CD4-positive, alpha-beta T cell treated with Interleukin-10 for 1 hour (primary cell): ENCODE results near the gene THSD7A.

ENCODE experiments used
- DNase-seq: peaks from one replicate; pipeline ENCODE4 v3.0.0-alpha.2; 2020

THSD7A gene

DNA sequence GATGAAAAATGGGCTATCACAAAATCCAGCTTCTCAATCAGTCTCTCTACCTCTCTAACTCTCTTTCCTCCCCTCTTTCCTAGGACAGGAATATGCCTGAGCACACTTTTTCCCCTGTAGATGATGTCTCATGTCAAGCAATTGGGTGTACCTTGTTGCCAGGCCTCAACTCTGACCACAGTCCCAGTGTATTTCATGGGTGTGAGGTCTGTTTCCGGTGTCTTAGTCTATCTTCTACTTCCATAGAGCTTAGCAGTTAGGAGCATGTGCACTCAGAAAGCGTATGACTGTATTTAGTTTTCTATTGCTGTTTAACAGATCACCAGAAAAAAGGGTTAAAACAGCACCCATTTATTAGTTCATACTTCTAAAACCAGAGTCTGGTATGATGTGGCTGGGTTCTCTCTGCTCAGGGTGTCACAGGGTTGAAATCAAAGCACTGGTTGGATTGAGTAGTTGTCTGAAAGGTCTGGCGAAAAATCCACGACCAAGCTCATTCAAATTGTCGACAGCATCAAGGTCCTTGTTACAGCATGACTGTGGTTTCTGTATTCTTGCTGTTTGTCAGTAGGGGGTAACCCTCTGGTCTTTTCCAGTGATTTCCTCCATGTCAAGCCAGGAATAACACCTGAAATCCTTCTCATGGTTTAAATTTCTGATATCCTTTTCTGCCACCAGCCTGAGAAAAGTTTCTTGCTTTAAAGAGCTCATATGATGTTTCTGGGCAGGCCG, 130.0 kb downstream of the THSD7A start:
- no peak for DNase-seq

DNA sequence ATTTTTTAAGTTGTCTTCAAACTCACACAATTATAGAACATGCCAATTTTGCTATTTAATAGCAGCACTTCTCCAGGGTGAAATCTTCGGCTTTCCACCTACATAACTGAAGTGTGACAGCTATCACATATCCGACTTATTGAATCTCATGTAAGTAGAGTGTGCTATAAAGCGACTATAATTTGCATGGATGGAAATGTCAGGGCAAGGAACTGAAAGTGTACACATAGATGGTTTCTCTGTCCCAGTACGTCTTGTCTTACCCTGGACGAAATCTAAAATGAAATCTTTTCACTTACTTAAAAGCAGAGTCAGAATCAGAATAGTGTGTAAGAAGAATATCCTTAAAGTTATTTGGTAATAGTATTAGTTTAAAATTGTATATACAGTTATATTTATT, 132.3 kb downstream of the THSD7A start:
- no peak for DNase-seq

DNA sequence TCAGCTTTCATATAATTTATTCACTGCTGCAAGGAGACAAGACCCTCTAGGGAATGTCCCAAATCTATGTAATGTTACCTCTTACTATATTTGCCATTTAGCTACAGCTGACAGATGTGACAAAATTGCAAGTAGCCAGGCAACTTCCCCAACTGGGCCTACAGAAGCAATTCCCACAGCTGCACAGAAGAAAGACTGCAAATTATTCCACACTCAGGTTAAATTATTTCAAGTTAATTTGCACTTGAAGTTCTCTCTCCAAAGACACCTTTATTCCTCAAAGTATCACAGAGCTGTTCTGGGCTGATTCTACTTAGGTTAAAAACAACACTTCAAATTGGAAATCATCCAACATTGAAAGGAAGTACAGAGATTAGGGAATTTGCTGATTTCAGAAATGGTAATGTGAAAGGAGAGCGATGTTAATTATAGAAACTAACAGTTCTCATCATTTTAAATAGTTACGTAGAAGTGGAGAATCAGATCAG, 133.6 kb downstream of the THSD7A start:
- no peak for DNase-seq

DNA sequence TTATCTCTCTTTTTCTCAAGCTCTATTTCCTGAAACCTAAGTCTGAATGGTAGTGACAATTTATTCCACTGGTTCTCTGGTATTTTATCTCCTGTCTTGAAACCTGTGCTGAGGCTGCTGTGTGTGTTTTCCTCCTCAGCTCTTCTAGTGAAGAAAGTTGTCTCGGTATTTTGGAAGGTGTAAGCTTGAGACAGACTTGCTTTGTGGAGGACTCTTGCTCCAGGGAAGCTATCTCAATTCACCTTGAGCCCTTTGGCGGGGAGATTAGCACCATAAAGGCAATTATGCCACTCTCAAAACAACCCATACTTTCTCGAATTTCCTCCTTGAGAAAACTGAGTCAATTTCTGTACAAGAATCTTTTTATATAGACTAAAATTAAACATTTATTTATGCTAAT, 141.6 kb downstream of the THSD7A start:
- DNase-seq, result no peak

DNA sequence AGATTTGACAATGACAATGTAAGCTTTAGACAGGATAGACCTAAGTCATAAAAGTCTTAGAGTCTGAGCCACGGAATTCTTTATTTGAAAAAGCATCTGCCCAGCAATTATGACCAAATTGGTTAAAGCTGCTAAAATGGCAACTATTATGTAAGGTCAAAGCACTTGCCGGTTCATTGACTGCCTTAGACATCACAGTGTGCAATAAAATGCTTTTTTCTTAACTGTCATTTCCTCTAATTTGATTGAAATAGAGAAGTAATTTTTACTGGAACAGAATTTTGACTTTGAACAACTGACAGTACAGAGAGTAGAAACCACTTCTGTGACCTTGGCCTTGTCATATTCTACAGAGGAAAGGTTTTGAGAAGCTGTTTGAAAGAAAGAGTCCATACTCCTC, 142.9 kb downstream of the THSD7A start:
- no peak for DNase-seq

DNA sequence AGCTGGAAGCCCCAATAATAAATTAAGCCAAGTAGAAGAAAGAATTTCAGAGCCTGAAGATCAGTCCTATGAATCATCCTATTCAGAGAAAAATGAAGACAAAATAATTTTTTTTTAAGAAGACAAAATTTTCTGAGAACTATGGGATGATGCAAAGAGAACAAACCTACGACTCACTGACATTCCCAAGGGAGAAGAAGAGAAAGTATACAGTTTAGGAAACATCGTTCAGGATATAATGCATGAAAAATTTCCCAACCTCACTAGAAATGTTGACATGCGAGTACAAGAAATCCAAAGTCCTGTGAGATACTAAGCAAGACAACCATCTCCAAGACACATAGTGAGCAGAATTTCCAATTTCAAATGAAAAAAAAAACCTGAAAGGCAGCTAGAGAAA, 150.5 kb downstream of the THSD7A start:
- DNase-seq, result no peak

DNA sequence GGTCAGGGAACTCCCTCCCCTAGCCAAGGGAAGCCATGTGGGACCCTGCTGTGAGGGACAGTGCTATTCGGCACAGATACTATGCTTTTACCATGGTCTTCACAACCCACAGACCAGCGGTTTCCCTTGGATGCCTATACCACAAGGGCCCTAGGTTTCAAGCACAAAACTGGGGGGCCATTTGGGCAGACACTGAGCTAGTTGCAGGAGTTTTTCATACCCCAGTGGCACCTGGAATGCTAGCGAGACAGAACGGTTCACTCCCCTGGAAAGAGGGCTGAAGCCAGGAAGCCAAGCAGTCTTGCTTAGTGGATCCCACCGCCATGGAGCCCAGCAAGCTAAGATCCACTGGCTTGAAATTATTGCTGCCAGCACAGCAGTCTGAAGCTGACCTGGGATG, 156.8 kb downstream of the THSD7A start:
- DNase-seq, result no peak

DNA sequence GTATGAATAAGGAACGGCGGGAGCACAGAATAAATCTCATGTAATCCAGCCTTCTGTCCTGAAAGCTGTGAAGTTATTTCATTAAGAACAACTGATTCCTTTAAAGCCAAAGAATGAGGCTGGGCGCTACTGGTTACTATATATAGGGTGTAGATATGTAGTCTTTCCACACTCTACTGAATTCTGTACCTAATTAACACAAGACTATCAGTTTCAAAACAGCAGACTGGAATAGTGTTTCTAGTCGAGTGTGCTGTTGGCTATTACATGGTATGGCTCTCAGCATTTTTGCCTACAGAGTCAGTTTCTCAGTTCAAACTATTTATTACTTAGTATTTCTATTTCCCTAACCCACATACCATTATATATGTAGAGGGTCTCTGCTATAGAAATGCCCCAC, 163.3 kb downstream of the THSD7A start:
- DNase-seq, result no peak

DNA sequence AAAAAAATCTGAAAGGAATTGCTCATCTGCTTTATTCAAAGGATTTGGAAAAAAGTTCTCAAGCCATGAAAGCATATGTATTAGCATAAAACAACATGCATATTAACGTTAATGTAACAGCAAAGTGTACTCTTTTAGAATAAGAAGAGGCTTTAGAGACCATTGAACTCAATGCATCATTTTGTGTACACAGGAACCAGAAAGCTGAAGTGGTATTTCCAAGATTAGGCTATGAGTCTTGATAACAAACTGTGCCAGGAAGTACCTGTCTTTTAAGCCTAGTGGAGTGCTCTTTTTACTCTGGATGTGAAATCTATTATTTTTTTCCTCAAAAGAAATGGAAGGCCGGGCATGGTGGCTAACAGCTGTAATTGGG, 164.2 kb downstream of the THSD7A start:
- DNase-seq, result no peak

DNA sequence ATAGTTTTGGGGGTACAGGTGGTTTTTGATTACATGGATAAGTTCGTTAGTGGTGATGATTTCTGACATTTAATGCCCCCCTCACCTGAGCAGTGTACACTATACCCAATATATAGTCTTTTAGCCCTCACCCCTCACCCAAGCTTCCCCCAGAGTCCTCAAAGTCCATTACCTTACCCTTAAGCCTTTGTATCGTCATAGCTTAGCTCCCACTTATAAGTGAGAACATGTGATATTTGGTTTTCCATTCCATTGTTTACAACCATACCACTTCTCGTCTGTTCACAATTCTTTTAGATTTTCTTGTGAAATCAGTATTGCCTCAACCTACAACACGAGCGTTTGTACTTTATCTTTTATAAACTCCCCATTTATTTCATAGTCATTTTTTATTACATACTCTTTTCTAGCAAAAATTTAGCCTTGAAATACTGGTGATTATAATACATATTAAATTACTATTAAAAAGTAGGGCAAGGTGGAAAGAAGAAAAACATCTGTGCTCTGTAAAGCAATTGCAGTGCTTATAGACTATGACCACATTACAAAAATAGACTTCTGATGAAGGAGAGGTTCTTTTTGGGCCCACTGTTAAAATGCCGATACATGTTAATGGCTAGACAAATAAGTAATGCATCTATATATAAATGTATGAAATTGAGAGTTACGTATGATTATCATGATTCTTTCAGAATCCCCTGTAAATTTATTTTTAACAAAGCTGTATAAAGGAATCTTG, 164.8 kb downstream of the THSD7A start:
- DNase-seq, result no peak

DNA sequence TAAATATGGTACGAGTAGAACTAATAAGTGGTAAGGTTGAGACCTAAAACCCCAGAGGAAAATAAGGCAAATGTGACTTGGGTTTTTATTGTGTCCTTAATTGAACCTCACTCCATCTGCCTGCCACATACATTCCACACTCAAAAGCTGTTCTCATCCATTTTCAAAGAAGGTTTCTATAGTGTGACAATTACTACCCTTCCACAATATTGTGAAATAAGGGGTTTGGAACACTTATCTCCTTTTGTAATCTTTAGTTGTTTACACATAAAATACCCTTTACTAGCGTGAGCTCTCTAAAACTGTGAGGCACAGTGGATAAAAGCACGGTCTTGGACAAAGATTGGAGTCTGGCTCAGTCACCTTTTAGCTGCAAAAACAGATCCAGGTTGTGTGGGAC, 166.6 kb downstream of the THSD7A start:
- no peak for DNase-seq

DNA sequence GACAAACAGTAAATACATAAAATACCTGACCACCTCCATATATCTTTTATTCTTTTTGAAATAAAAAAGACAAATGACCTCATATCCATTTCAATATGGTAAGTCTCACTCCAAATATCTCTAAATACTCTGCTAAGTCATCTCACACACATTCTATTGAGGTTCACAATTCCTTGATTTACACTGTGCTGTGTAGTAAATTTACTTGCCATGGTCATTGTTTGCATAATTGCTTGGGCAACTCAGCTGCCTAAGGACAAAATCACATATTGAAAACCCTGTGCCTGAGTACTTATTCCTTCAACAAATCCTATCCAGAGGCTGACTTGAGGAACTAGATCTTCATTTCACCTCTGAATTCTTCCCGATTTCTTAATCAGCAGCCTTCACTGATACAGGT, 176.4 kb downstream of the THSD7A start:
- DNase-seq, result no peak

DNA sequence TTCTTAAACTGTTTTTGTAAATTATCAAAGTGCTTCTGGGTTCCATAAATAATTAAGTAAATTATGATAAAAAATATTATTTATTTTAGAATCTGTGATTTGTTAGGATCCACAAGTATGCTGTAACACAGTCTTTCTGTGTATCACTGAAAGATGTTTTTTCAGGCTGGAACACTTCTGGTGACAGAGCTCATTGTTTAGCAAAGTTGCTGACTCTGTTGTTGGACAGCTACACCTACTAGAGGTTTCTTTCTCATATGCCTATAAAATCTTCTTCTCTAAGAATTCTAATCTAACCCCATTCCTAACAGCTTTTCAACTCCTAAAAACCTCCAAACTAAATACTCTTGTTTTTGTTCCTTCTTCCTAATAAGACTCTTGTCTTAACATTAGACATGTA, 176.8 kb downstream of the THSD7A start:
- no peak for DNase-seq

DNA sequence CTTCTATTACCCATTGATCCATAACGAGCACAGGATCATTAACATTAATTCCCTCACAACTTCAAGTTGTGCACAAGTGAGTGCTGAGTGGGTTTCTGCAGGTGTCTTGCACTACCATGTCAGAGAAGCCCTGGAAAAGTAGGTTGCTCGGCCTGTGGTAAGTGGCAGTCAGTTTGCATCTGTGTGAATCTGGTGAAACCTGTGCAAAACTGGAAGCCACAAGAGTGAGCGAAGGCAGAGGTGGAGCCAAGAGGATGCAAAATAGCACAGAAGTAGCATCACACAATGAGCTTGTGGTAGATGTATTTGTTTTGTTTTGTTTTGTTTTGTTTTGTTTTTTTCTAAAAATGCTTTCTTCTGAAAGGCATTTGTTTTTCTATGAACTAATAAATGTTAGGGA, 181.5 kb downstream of the THSD7A start:
- no peak for DNase-seq

DNA sequence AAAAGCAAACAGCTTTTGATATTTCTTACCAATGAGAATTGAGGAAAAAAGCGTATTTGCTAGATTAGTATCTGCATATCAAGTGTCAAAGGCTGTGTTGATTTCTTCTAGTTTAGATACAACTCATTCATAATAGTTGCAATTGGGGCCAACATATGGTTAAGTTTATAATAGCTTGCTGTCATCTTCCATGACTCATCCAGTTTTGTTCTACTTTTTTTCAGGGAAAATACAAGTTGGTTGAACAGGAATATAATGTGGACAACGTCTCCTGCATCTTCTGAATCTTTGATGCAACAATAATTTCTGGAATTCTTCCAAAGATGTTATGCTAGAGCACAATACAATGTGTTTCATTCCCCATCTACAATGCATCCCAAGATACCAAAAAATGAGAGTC, 182.0 kb downstream of the THSD7A start:
- DNase-seq, result no peak

DNA sequence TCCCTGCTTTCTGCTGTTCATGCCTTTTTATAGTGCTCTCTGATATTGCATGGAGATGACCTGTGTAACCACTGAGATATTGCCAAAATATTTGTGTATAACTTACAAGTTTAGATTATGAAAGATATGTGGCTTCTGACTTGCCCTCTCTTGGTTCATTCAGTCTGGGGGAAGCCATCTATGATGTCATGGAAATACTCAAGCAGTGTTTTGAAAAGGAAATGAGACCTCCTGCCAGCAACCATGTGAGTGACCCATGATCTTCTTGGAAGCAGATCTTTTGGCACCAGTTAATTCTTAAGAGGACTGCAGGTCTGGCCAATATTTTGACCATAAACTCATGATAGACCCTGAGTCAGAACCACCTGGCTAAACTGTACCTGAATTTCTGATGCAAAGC, 183.0 kb downstream of the THSD7A start:
- DNase-seq, result no peak

DNA sequence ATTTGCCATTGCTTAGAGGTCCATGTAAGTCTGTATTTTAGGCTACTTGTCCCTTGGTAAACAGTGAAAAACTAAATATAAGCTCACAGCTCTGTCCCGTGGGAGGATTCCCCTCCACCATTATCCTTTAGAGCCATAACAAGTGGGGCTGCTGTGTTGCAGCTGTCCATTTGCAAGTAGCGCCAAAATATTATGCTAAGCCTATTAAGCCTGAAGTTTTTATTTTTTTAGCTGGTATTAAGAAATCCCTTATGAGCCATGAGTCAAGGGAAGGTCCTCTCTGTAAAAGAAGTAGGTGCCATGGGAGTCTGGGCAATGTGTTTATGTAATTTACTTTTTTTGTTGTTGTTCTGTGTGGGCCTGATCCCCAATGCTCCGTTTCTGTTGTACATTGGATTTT, 183.9 kb downstream of the THSD7A start:
- DNase-seq, result no peak

DNA sequence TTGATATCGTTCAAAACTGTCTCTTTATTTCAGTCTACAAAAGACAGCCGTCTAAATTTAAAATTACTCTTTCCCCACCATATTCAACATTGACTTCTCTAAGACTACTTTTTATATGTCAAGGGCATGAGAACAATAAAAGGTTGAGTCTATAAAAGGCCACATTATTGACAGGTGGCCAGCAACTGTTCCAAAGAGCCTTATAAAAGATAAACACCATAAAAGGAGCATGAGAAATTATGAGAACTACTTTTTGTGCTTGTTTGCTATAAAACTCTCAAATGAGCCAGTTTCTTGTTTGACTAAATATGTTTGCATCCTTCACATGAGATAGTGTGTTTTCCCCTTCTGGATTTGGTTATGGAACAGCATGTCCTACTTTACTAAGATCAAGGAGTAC, 189.2 kb downstream of the THSD7A start:
- no peak for DNase-seq

DNA sequence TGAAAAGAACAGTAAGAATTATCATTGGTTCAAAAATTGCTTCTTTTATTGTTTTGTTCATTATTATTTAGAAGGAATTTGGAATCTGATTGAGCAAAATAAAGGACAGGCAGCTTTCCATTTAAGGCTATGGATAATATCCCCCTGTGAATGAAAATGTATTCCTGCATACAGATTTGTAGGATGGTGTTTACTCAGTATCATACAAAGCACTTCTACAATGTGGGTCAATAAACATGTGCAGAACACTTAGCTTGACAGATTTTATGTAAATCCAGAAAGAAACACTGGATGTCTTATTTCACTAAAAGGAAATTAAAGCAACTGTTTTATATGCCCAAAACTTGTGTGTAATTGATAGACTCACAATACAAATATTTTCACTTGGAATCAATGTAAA, 189.7 kb downstream of the THSD7A start:
- DNase-seq, result no peak

DNA sequence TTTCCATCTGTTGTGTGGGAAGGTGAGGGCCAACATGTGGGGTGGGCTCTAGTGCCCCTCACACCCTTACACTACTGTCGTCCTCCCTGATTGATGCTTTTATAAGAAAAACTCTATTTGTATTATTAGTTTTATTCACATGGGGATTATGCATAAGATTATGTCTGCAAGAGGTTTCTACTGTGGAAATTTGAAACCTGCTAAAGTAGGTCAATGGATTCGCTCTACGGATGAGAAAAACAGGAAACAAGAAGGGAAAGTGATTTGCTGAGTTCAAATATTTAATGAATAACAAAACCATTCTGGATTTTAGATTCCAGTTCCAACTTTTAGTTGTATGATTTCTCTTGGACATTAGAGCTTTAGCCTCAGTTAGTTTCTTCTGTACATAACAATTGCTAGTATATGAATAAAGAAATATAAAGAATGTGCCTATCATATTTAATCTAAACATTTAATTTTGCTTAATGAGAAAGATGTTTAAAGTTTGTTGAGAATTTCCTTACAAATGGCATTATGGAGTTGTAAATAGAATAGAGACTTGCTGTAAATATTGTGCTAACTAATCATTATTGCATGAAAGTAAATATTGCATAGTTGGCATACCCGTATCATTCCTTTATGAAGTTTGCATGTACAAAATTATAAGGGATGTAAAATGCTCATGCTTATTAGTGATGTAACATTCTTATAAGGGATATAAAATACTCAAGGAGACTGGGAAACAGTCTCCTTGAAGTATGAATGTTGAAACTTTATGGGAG, 193.8 kb downstream of the THSD7A start:
- no peak for DNase-seq

DNA sequence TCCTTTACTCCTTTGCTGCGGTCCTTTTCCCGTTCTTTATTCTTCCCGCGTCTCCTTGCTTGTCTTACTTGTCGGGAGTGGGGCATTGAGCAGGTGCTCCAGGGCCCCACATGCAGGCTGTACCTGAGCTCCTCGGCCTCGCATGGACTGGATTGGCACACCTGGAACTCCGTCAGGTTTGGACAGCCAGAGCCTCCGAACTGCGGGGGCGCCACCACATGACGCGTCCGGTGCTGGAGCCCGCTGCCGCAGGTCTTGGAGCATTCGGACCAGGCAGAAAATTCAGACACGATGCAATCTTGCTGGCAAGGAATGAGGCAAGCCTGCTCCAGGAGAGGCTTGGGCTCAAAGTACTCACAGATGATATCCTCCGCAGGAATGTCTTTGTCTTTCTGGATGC, 195.7 kb downstream of the THSD7A start:
- DNase-seq, result no peak

DNA sequence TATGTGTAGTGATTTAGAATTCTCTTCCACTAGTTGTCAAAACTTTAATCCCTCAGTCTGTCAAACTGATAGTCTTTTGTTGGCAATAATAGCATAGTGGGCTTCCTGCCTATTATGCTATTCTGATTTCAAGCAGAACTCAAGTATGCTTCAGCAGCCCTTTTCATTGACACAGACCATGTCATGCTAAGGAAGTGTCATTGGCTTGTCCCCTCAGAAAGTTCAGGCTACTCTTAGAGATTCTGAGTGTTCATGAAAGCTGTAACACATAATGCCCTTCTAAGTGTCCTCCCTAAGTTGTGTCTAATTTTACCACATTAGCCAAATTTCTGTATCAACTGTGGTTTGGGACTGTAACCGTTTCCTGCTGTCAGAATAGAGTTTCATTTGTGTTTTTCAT, 198.7 kb downstream of the THSD7A start:
- DNase-seq, result no peak

DNA sequence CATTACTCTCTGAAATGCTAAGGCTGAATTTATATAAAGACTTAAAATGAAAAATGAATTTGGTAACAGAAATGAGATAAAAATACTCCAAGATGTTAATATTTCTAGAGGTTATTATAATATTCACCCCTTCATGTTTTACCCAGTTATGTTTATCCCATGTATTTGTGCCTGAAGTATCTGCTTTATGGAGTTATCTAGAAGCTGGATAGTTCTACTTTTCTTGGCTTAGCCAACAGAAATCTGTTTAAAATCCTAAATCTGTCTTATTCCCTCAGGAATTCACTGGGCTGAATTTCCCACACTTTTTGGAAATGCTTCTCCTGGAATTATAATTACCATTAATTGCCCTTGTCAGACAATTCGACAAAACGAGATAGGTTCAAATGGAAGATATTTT, 201.6 kb downstream of the THSD7A start:
- no peak for DNase-seq

DNA sequence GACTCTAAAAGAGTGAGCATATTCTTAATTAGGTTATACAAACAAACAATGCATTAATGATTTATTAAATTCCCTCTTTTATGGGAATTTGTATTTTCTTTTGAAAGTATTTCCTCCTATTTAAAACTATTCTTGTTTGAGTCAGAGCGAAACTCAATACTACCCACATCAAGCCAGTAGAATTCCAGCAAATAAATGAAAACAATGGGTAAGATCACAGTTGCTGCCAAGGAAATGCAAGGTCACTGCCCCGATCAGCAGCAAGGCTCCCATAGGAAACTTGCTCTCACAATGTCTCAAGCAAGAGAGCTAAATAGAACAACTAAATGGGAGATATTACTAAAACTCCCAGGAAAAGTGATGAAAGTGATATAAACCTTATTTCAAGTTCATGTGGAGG, 206.3 kb downstream of the THSD7A start:
- DNase-seq, result no peak
